GM03348 (cell line): ENCODE measurements around the gene S1PR4.

Experiments
- DNase-seq: peaks from one replicate; pipeline ENCODE4 v3.0.0; 2012; ENCODE audit warnings: low spot score

Gene S1PR4

GRCh38 chr19:3224346-3225168, 46.0 kb downstream of the S1PR4 start, which contains the start of gene CELF5:
Gene CELF5, plus strand, starts transcription at chr19:3224661. Its CDS starts 79 bp downstream, at chr19:3224740.
- peak; percentile 95 for DNase-seq

DNA sequence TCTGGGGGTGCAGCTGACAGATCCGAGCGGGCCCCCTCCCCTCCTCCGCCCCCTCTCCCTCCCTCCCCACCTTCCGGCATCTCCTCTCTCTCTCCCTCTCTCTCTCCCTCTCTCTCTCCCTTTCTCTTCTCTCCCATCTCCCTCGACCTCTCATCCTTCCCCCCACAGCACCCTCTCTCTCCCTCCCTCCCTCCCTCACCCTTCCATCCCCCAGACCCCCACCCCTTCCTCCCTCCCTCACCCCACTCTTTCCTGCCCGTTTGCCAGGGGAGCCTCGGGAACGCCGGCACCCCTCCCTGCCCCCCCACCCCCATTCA, 46.6 kb downstream of the S1PR4 start:
- no peak for DNase-seq

GRCh38 chr19:3225677-3226093, 47.1 kb downstream of the S1PR4 start:
- DNase-seq: no peak

GRCh38 chr19:3227054-3227626, 48.6 kb downstream of the S1PR4 start:
- DNase-seq: no peak

DNA sequence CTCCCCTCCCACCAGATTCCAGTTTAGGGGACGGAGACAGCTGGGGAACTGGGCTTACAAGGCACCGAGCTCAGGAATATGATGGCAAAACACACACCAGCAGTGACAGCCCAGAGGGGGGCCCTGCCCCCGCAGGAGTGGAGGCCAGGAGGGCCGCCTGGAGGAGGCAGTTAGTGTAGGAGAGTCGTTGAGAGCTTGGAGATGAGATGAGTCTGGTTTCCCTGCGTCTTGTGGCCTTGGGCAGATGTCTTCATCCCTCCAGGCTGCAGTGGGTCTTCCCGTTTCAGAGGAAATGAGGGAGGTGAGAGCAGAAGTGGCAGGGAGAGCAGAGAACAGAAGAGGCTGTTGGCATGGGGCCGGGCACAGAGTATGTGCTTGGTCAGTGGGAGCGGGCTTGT, 50.8 kb downstream of the S1PR4 start:
- DNase-seq: no peak
